ENCODE data around the gene JCAD. TPM values are rescaled to one million over a fixed set of nuclear protein-coding genes. Genes with fewer than 3 reads are reported as not detected.

JCAD gene
- total RNA-seq, 1 experiment from 2014 or later, result 36.7 TPM

DNA sequence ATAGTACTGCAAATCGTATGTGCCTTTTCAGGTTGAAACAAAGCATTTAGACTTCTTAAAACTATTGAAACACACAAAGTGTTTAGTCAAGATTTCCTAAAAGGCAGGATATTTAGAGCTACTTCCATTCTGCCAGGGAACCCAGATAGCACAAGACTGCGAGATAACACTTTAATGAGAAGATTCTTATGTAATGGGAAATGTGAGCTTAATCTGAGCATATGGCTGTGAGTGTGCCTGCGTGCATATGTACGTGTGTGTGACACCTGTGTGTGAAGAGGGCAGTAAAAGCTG is 14.3 kb upstream of the JCAD start:
- no peak overlapping the region for H3K4me2 ChIP-seq
- no peaks in the 10 kb centered on the region for H3K79me2 ChIP-seq (ENCODE audit: low read depth)
- no TSS peak for BruUV-seq (replicated peaks)
- peaks cover under 1% of the 10 kb centered on the region; the same call in 1 of the 2 replicates for H3F3A ChIP-seq (ENCODE audit: insufficient read depth, low read depth)
- no peaks in the 10 kb centered on the region for H3K9me3 ChIP-seq (ENCODE audit: insufficient read depth, low read depth)
- no peak overlapping the region for H3K4me3 ChIP-seq
- ChIA-PET POLR2A (ENCODE audit: unreplicated experiment) (no interaction called here), CTCF (no interaction called here)
- no peaks in the 10 kb centered on the region for H4K20me1 ChIP-seq (ENCODE audit: insufficient read depth)
- H3K36me3 ChIP-seq (ENCODE audit: low read depth), result no peaks in the 10 kb centered on the region
- peaks cover 5% of the 10 kb centered on the region for H3K4me1 ChIP-seq (replicated peaks; ENCODE audit: insufficient read depth)
- no peaks in the 10 kb centered on the region for H3K9me2 ChIP-seq (ENCODE audit: insufficient read depth)
- H3K27me3 ChIP-seq (ENCODE audit: insufficient read depth, low read depth), result no peaks in the 10 kb centered on the region
- TF ChIP-seq EZH2 (IDR thresholded peaks at IDR 0.05; ENCODE audit: low read depth), result no peak
- TF ChIP-seq, protein P1, sequence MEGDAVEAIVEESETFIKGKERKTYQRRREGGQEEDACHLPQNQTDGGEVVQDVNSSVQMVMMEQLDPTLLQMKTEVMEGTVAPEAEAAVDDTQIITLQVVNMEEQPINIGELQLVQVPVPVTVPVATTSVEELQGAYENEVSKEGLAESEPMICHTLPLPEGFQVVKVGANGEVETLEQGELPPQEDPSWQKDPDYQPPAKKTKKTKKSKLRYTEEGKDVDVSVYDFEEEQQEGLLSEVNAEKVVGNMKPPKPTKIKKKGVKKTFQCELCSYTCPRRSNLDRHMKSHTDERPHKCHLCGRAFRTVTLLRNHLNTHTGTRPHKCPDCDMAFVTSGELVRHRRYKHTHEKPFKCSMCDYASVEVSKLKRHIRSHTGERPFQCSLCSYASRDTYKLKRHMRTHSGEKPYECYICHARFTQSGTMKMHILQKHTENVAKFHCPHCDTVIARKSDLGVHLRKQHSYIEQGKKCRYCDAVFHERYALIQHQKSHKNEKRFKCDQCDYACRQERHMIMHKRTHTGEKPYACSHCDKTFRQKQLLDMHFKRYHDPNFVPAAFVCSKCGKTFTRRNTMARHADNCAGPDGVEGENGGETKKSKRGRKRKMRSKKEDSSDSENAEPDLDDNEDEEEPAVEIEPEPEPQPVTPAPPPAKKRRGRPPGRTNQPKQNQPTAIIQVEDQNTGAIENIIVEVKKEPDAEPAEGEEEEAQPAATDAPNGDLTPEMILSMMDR (conservative IDR thresholded peaks at IDR 0.05), result no peak
- intact Hi-C loops (cut with micrococcal nuclease; ENCODE audit: unreplicated experiment), result no loop called here
- no peak for DNase-seq
- no peak overlapping the region for H3K27ac ChIP-seq
- no peak overlapping the region for H2AFZ ChIP-seq

DNA sequence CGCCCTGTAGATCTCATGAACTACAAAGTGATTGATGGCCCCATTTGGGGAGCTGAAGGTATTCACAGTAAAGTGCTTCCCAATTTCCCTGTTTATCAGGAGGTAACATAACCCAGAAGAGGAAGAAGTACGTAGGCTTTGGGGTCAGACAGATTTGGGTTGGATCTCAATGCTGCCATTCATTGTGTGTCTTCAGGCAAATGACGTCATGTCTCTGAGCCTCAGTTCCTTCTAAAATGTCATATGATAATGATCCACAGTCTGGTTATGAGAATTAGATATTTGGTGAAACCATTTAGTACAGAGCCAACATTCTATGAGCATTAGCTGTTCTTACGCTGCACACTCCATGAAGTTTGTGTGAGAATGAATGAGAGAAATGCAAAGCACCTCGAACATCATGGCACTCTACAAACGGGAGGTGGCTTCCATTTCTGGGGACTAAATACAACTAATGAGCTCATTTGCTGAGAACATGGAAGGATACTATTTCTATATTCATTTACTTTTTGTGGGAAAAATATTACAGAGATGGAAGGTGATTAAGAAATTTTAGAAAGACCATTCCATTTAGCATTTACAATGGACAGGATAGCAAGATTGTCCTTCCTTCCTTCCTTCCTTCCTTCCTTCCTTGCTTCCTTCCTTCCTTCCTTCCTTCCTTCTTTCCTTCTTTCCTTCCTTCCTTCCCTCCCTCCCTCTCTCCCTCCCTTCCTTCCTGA is 13.8 kb upstream of the JCAD start:
- Histone ChIP-seq H4K20me1 (ENCODE audit: insufficient read depth) (no peaks in the 10 kb centered on the region), H3F3A (ENCODE audit: insufficient read depth, low read depth) (peaks cover 5% of the 10 kb centered on the region; the same call in 1 of the 2 replicates), H3K36me3 (ENCODE audit: low read depth) (no peaks in the 10 kb centered on the region), H3K4me2 (no peak overlapping the region), H3K27ac (no peak overlapping the region), H3K4me1 (replicated peaks; ENCODE audit: insufficient read depth) (peaks cover 10% of the 10 kb centered on the region), H2AFZ (no peak overlapping the region), H3K9me3 (ENCODE audit: insufficient read depth, low read depth) (no peaks in the 10 kb centered on the region), H3K9me2 (ENCODE audit: insufficient read depth) (no peaks in the 10 kb centered on the region), H3K79me2 (ENCODE audit: low read depth) (no peaks in the 10 kb centered on the region), H3K27me3 (ENCODE audit: insufficient read depth, low read depth) (no peaks in the 10 kb centered on the region), H3K4me3 (no peak overlapping the region)
- DNase-seq, result no peak
- TF ChIP-seq, protein P1 (conservative IDR thresholded peaks at IDR 0.05), result no peak
- TF ChIP-seq EZH2 (IDR thresholded peaks at IDR 0.05; ENCODE audit: low read depth), result no peak
- intact Hi-C loops (cut with micrococcal nuclease; ENCODE audit: unreplicated experiment), result no loop called here
- BruUV-seq (replicated peaks), result no TSS peak
- CTCF ChIA-PET, result interaction anchor here (0.7 kb wide), 1 partner anchor 178 kb away, joined by 7 read pairs; no protein-coding TSS in a partner anchor
- POLR2A ChIA-PET (ENCODE audit: unreplicated experiment), result no interaction called here

DNA sequence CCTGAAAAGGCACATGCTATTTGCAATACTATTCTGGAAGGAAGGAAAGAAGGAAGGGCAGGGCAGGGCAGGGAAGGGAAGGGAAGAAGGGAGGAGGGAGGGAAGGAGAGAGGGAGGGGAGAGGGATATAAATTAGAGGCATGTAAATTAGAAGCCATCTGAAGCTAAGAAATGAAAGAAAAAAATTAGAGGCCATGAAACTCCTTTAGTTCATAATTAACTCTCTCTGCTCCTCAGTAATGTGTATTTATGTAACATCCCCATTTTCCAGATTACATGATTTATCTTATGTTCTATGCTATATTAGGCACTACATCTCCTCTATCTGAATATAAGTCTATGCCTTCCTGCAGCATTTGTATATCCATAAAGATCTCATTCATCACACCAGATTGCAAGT is 12.7 kb upstream of the JCAD start:
- intact Hi-C loops (cut with micrococcal nuclease; ENCODE audit: unreplicated experiment), result no loop called here
- no peak overlapping the region for H2AFZ ChIP-seq
- H3K79me2 ChIP-seq (ENCODE audit: low read depth), result no peaks in the 10 kb centered on the region
- no peak overlapping the region for H3K4me3 ChIP-seq
- no peak for DNase-seq
- H3K4me2 ChIP-seq, result no peak overlapping the region
- no peak overlapping the region for H3K27ac ChIP-seq
- CTCF ChIA-PET, result no interaction called here
- no peaks in the 10 kb centered on the region for H3K9me2 ChIP-seq (ENCODE audit: insufficient read depth)
- H3K27me3 ChIP-seq (ENCODE audit: insufficient read depth, low read depth), result no peaks in the 10 kb centered on the region
- H4K20me1 ChIP-seq (ENCODE audit: insufficient read depth), result no peaks in the 10 kb centered on the region
- H3K9me3 ChIP-seq (ENCODE audit: insufficient read depth, low read depth), result no peaks in the 10 kb centered on the region
- H3F3A ChIP-seq (ENCODE audit: insufficient read depth, low read depth), result peaks cover 5% of the 10 kb centered on the region; the same call in 1 of the 2 replicates
- POLR2A ChIA-PET (ENCODE audit: unreplicated experiment), result no interaction called here
- no TSS peak for BruUV-seq (replicated peaks)
- no peak for TF ChIP-seq EZH2 (IDR thresholded peaks at IDR 0.05; ENCODE audit: low read depth)
- TF ChIP-seq, protein P1 (conservative IDR thresholded peaks at IDR 0.05), result no peak
- H3K4me1 ChIP-seq (replicated peaks; ENCODE audit: insufficient read depth), result peaks cover 10% of the 10 kb centered on the region
- no peaks in the 10 kb centered on the region for H3K36me3 ChIP-seq (ENCODE audit: low read depth)

Data from PC-9 (cell line).